Endothelial cell of umbilical vein (primary cell): ENCODE data around the gene RNU1-1.
"Not testable (repeated sequence)": the region's sequence is repeated elsewhere in the genome, so short reads cannot be mapped to it uniquely, and the experiment has no call there.

Source experiments
- CTCF ChIP-seq, 2 donors: IDR thresholded peaks; 1 replicate in 1 of 2; 2 replicates in 1 of 2; pipeline ENCODE4 v1.5.1; 2011; ENCODE audit warnings: low read length in 2 of 2, mild to moderate bottlenecking in 2 of 2, moderate library complexity in 2 of 2, control low read depth in 1 of 2, inconsistent platforms in 1 of 2, low read depth in 1 of 2; ENCODE audit not compliant: insufficient read depth in 1 of 2; ENCODE audit errors: extremely low read depth in 1 of 2
- EZH2 ChIP-seq: IDR thresholded peaks from 2 replicates; pipeline ENCODE4 v1.6.1; 2012; ENCODE audit warnings: borderline replicate concordance, low read depth, mild to moderate bottlenecking, moderate library complexity, low read length, inconsistent platforms; ENCODE audit not compliant: severe bottlenecking
- FOS ChIP-seq: IDR thresholded peaks from 2 replicates; pipeline ENCODE4 v1.6.1; 2011; ENCODE audit warnings: mild to moderate bottlenecking, low read length, moderate library complexity, borderline replicate concordance; ENCODE audit not compliant: insufficient read depth
- JUN ChIP-seq: IDR thresholded peaks from 2 replicates; pipeline ENCODE4 v1.6.1; 2011; ENCODE audit warnings: borderline replicate concordance, low read depth; ENCODE audit not compliant: insufficient read length, insufficient read depth
- MAX ChIP-seq: IDR thresholded peaks from 2 replicates; pipeline ENCODE4 v1.6.1; 2011; ENCODE audit not compliant: insufficient read depth, insufficient read length
- MYC ChIP-seq: IDR thresholded peaks from one replicate; pipeline ENCODE4 v1.6.1; 2011; ENCODE audit warnings: mild to moderate bottlenecking, low read depth, low read length
- POLR2A ChIP-seq: IDR thresholded peaks from 2 replicates; pipeline ENCODE4 v1.6.1; 2012; ENCODE audit warnings: low read depth, mild to moderate bottlenecking, control low read depth, low read length
- POLR2AphosphoS5 ChIP-seq: IDR thresholded peaks from 2 replicates; pipeline ENCODE4 v1.6.1; 2012; ENCODE audit warnings: low read depth, mild to moderate bottlenecking, control low read depth, low read length, moderate library complexity; ENCODE audit not compliant: insufficient read depth

GRCh38 chr1:16534239-16534828 is 20.2 kb upstream of the RNU1-1 start:
- TF ChIP-seq CTCF (IDR thresholded peaks at IDR 0.05; ENCODE audit: extremely low read depth in 1 of 2, insufficient read depth in 1 of 2, low read depth in 1 of 2, low read length in 2 of 2); POLR2A; MAX; EZH2; POLR2AphosphoS5; JUN; MYC; FOS: not testable (repeated sequence)
